GM12873 (cell line): ENCODE results near the gene ITCH.

Experiments
- TF ChIP-seq, protein P1 (sequence below): IDR thresholded peaks from 2 replicates; pipeline ENCODE4 v1.5.1; 2012; ENCODE audit warnings: low read depth, mild to moderate bottlenecking, moderate library complexity, low read length, control low read depth; ENCODE audit not compliant: insufficient read depth; ENCODE audit errors: missing control alignments

ITCH gene

DNA sequence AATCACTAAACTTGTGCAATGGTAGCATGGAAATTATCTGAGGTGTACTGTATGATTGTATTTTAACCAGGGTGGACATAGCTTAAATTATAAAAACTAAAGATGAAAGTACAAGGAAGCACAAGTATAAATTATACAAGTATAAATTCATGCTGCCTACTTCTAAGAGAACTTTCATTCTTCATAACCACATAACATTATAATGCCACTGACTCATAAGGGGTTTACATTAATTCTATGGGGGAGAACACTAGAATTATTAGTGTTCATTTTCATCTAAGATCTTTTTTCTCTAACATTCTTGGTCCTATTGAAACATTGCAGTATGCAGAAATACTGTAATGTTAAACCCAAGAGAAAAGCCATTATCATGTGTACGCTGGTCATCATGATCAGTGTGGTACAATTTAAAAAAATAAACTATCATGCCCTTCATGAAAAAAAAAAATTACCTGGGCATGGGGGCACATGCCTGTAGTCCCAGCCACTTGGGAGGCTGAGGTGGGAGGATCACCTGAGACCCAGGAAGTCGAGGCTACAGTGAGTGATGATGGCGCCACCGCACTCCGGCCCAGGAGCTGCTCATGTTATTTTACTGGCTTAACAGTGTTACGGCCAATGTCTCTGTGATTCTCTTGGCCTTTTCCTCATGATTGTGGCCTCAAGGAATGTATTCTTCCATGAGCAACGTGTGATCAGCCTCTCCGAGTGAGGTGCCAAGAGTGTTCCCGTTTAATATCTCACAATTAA lies 34.0 kb upstream of the ITCH start:
- TF ChIP-seq, protein P1, sequence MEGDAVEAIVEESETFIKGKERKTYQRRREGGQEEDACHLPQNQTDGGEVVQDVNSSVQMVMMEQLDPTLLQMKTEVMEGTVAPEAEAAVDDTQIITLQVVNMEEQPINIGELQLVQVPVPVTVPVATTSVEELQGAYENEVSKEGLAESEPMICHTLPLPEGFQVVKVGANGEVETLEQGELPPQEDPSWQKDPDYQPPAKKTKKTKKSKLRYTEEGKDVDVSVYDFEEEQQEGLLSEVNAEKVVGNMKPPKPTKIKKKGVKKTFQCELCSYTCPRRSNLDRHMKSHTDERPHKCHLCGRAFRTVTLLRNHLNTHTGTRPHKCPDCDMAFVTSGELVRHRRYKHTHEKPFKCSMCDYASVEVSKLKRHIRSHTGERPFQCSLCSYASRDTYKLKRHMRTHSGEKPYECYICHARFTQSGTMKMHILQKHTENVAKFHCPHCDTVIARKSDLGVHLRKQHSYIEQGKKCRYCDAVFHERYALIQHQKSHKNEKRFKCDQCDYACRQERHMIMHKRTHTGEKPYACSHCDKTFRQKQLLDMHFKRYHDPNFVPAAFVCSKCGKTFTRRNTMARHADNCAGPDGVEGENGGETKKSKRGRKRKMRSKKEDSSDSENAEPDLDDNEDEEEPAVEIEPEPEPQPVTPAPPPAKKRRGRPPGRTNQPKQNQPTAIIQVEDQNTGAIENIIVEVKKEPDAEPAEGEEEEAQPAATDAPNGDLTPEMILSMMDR: no peak

- TF ChIP-seq, protein P1: no peak
Measured at GRCh38 chr20:34331838-34332237, 31.2 kb upstream of the ITCH start.

DNA sequence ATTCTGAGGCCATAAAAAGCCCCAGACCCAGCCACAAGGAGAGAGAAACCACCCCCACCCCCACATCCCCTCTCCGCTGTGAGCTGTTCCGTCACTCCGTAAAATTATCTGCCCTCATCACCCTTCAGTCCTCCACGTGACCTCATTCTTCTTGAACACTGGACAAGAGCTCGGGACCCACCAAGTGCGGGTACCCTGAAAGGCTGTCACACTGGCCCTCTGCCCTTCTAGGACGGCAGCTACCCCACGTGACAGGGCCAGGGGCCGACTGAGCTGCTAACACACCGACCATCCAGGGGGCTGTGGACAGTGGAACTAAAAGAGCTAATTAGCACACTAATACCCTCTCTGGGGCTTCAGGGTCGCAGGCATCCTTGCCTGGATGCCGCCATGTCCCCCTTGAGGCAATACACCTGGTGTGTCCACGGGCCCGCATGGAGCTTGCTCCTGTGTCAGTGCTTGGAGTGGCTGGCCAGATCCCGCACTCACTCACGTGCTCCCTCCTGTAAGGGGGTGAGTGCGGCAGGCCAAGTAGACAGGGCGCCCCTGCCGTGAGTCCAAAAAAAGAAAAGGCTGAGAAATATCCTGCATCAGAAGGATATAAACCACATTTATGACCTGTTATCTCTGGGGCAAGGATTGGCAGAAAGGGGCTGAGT lies 30.7 kb upstream of the ITCH start:
- TF ChIP-seq, protein P1: no peak

DNA sequence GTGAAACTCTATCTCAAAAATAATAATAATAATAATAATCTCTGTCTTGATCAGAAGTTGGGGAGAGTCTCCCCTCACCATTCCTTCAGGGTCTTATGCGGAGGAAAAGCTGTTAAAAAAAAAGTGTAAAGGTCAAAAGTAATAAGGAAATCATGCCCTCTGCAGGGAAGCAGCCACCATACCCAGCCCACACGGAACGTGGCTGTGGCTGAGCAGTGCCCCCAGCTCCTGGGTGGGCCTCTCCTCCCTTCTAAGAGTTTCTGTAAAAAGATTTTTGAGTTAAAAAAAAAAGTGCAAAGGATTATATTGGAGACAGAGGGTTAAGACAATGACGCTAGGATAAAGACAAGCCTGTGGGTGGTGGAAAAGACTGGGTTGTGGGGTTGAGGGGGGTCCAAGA lies 29.3 kb upstream of the ITCH start:
- TF ChIP-seq, protein P1: no peak

GRCh38 chr20:34334654-34335407 lies 28.2 kb upstream of the ITCH start:
- TF ChIP-seq, protein P1: no peak

- TF ChIP-seq, protein P1: no peak
Measured at GRCh38 chr20:34337544-34337943, 25.5 kb upstream of the ITCH start.
